Liver (tissue), 3 donors: ENCODE results near the gene RIC1.

Source experiments
- CTCF ChIP-seq: fragments of 150-350 bp; IDR thresholded peaks from 2 replicates; pipeline ENCODE4 v1.5.1; 2017; ENCODE audit warnings: improper control_type of control experiment, low read depth, low read length; ENCODE audit not compliant: missing input control
- FOXA1 ChIP-seq: IDR thresholded peaks from 2 replicates; pipeline ENCODE4 v1.6.1; 2016; ENCODE audit warnings: antibody characterized with exemption
- HNF4G ChIP-seq: IDR thresholded peaks from 2 replicates; pipeline ENCODE4 v1.6.1; 2016; ENCODE audit warnings: antibody characterized with exemption
- JUND ChIP-seq, 2 donors: IDR thresholded peaks; 2 replicates each; pipeline ENCODE4 v1.6.1; 2016; ENCODE audit warnings: antibody characterized with exemption in 2 of 2
- MAX ChIP-seq: IDR thresholded peaks from 2 replicates; pipeline ENCODE4 v1.6.1; 2016; ENCODE audit warnings: antibody characterized with exemption
- RAD21 ChIP-seq, 2 donors: IDR thresholded peaks; 2 replicates each; pipeline ENCODE4 v1.6.1; 2016; ENCODE audit warnings: antibody characterized with exemption in 2 of 2, mild to moderate bottlenecking in 2 of 2
- REST ChIP-seq: IDR thresholded peaks from 2 replicates; pipeline ENCODE4 v1.6.1; 2016; ENCODE audit warnings: antibody characterized with exemption, mild to moderate bottlenecking
- SP1 ChIP-seq: IDR thresholded peaks from 2 replicates; pipeline ENCODE4 v1.6.1; 2018; ENCODE audit warnings: antibody characterized with exemption, mild to moderate bottlenecking
- TAF1 ChIP-seq: conservative IDR thresholded peaks from 2 replicates; pipeline ENCODE4 v1.6.1; 2016; ENCODE audit warnings: antibody characterized with exemption, mild to moderate bottlenecking
- YY1 ChIP-seq: IDR thresholded peaks from 2 replicates; pipeline ENCODE4 v1.6.1; 2016; ENCODE audit warnings: antibody characterized with exemption, mild to moderate bottlenecking
- ZBTB33 ChIP-seq: IDR thresholded peaks from 2 replicates; pipeline ENCODE4 v1.6.1; 2016; ENCODE audit warnings: antibody characterized with exemption
- donor health status: healthy.
- donor health status: healthy.

- TF ChIP-seq CTCF = no peak
- TF ChIP-seq HNF4G = no peak
- TF ChIP-seq FOXA1 = no peak
- no peak for TF ChIP-seq RAD21 (IDR thresholded peaks at IDR 0.05)
- no peak for TF ChIP-seq TAF1
- no peak for TF ChIP-seq SP1
- TF ChIP-seq ZBTB33 = no peak
- no peak for TF ChIP-seq MAX
- no peak for TF ChIP-seq JUND (IDR thresholded peaks at IDR 0.05)
- TF ChIP-seq REST = no peak
- no peak for TF ChIP-seq YY1
Observed at GRCh38 chr9:5820425-5820824, 191.5 kb downstream of the RIC1 start.
